Transverse colon (tissue), 4 donors: ENCODE results near the gene MAGI2. TPM values are rescaled to one million over a fixed set of nuclear protein-coding genes. Genes with fewer than 3 reads are reported as not detected.

Experiments
- DNase-seq: peaks from one replicate; pipeline ENCODE4 v3.0.0-alpha.2; 2019
- H3K27ac ChIP-seq, 4 donors: fragments of 200-600 bp; sonication (generic); 2 replicates each; pipeline ENCODE4 v1.5.1; 2016 to 2018; ENCODE audit warnings: inconsistent platforms in 4 of 4
- H3K27me3 ChIP-seq: fragments of 200-600 bp; sonication (generic); 2 replicates; pipeline ENCODE4 v1.5.1; 2017; ENCODE audit warnings: inconsistent platforms
- H3K36me3 ChIP-seq, 4 donors: fragments of 200-600 bp; sonication (generic); 2 replicates each; pipeline ENCODE4 v1.5.1; 2017 to 2019; ENCODE audit warnings: inconsistent platforms in 4 of 4
- H3K4me1 ChIP-seq, 4 donors: fragments of 200-600 bp; sonication (generic); 2 replicates each; pipeline ENCODE4 v1.5.1; 2017 to 2020; ENCODE audit warnings: inconsistent platforms in 4 of 4
- H3K4me3 ChIP-seq, 4 donors: fragments of 200-600 bp; sonication (generic); 1 replicate in 1 of 4; 2 replicates in 3 of 4; pipeline versions ENCODE4 v1.5.1 to v1.6.1; 2017 to 2019; ENCODE audit warnings: inconsistent platforms in 4 of 4
- H3K9me3 ChIP-seq, 2 donors: fragments of 200-600 bp; sonication (generic); 2 replicates each; pipeline ENCODE4 v1.5.1; 2017 to 2019; ENCODE audit warnings: inconsistent platforms in 2 of 2
- CTCF ChIP-seq, 5 experiments: fragments of 200-600 bp in 3 of 5; fragments of 450-650 bp in 2 of 5; sonication (generic) in 3 of 5; IDR thresholded peaks; 1 replicate in 2 of 5; 2 replicates in 3 of 5; pipeline ENCODE4 v1.5.1; 2016 to 2017; ENCODE audit warnings: antibody characterized with exemption in 5 of 5, inconsistent platforms in 3 of 5, mild to moderate bottlenecking in 2 of 5, moderate library complexity in 1 of 5
- EP300 ChIP-seq: sonication (generic); formaldehyde crosslinking; IDR thresholded peaks from one replicate; pipeline ENCODE4 v1.6.1; 2017; ENCODE audit warnings: antibody characterized with exemption, low read depth
- POLR2A ChIP-seq: fragments of 450-650 bp; IDR thresholded peaks from one replicate; pipeline ENCODE4 v1.6.1; 2016; ENCODE audit warnings: antibody characterized with exemption, mild to moderate bottlenecking, moderate library complexity
- POLR2AphosphoS5 ChIP-seq, 3 donors: sonication (generic); formaldehyde crosslinking; IDR thresholded peaks; one replicate each; pipeline ENCODE4 v1.6.1; 2016; ENCODE audit warnings: antibody characterized with exemption in 3 of 3
- WGBS, 2 donors: methylation state at CpG; one replicate each; pipeline ENCODE4 v1.1.5; 2018; ENCODE audit warnings: low coverage in 1 of 2; 5-methylcytosine and 5-hydroxymethylcytosine counted together
- in situ Hi-C, 4 donors: fragments of 200-750 bp; cut with MboI; loops; one replicate each; pipeline versions ENCODE4 v1.15.0 to v1.15.1; 2017; ENCODE audit warnings: low sequenced_read_pairs in 3 of 4, low pct_ligation_motif_present in 1 of 4, low pct_unique_long_range_greater_than_20kb in 1 of 4
- intact Hi-C: fragments of 100-400 bp; cut with DNase I; formaldehyde crosslinking; loops from one replicate; pipeline ENCODE4 v1.15.1; 2023; ENCODE audit warnings: low total_unique reads
- total RNA-seq, 4 donors: library from RNA; depleted of rRNA; stranded (reverse); fragments of >200 nt; gene quantifications; one replicate each; pipeline ENCODE4 v1.1.0, GENCODE V29; 2016

Gene MAGI2
- total RNA-seq, 4 donors from 2014 or later, result 1.6 to 9.7 (median 4.1) TPM

GRCh38 chr7:79407351-79407750 is 46.1 kb downstream of the MAGI2 start:
- intact Hi-C loops (no loop called here), in situ Hi-C loops (no loop called here)
- Histone ChIP-seq H3K4me3 (no peak overlapping the region), H3K9me3 (no peaks in the 10 kb centered on the region), H3K27me3 (no peaks in the 10 kb centered on the region), H3K4me1 (peaks cover 0 to 7% (median 4%) of the 10 kb centered on the region in 4 donors), H3K36me3 (no peaks in the 10 kb centered on the region), H3K27ac (no peak overlapping the region)
- no peak for DNase-seq
- TF ChIP-seq EP300, result no peak
- TF ChIP-seq POLR2AphosphoS5 (IDR thresholded peaks at IDR 0.05), result no peak
- TF ChIP-seq CTCF (IDR thresholded peaks at IDR 0.05), result no peak
- no peak for TF ChIP-seq POLR2A
- 84 to 92% methylated on average over 2 of the region's 2 CpGs for WGBS, 2 donors

- in situ Hi-C loops, result no loop called here
- WGBS, 2 donors, result 45 to 71% methylated on average over 2 of the region's 2 CpGs
- H3K9me3 ChIP-seq, result no peaks in the 10 kb centered on the region
- TF ChIP-seq POLR2AphosphoS5 (IDR thresholded peaks at IDR 0.05) (no peak), CTCF (IDR thresholded peaks at IDR 0.05) (no peak), POLR2A (no peak), EP300 (no peak)
- H3K27ac ChIP-seq, result no peak overlapping the region
- intact Hi-C loops, result no loop called here
- no peak for DNase-seq
- no peak overlapping the region for H3K4me3 ChIP-seq
- H3K27me3 ChIP-seq, result no peaks in the 10 kb centered on the region
- H3K4me1 ChIP-seq, result peaks cover 0 to 7% (median 4%) of the 10 kb centered on the region in 4 donors
- no peaks in the 10 kb centered on the region for H3K36me3 ChIP-seq
These were observed 47.1 kb downstream of the MAGI2 start for GRCh38 chr7:79406371-79406770.

GRCh38 chr7:79405368-79405767 is 48.1 kb downstream of the MAGI2 start:
- H3K4me1 ChIP-seq, result peaks cover 0 to 7% (median 4%) of the 10 kb centered on the region in 4 donors
- H3K4me3 ChIP-seq, result no peak overlapping the region
- H3K27me3 ChIP-seq, result no peaks in the 10 kb centered on the region
- no peak for DNase-seq
- TF ChIP-seq CTCF (IDR thresholded peaks at IDR 0.05) (no peak), EP300 (no peak), POLR2A (no peak), POLR2AphosphoS5 (IDR thresholded peaks at IDR 0.05) (no peak)
- in situ Hi-C loops (no loop called here), intact Hi-C loops (no loop called here)
- H3K27ac ChIP-seq, result no peak overlapping the region
- no peaks in the 10 kb centered on the region for H3K36me3 ChIP-seq
- no peaks in the 10 kb centered on the region for H3K9me3 ChIP-seq

- no peaks in the 10 kb centered on the region for H3K36me3 ChIP-seq
- H3K9me3 ChIP-seq, result no peaks in the 10 kb centered on the region
- no peak for DNase-seq
- peak overlapping the region in 1 of 4 donors; percentile 17 for H3K27ac ChIP-seq
- H3K4me1 ChIP-seq, result peaks cover 0 to 7% (median 4%) of the 10 kb centered on the region in 4 donors
- in situ Hi-C loops (no loop called here), intact Hi-C loops (no loop called here)
- WGBS, 2 donors, result 56 to 63% methylated on average over 3 of the region's 3 CpGs
- TF ChIP-seq POLR2A (no peak), CTCF (IDR thresholded peaks at IDR 0.05) (no peak), EP300 (no peak), POLR2AphosphoS5 (IDR thresholded peaks at IDR 0.05) (no peak)
- no peaks in the 10 kb centered on the region for H3K27me3 ChIP-seq
- H3K4me3 ChIP-seq, result no peak overlapping the region
These were observed 49.6 kb downstream of the MAGI2 start for GRCh38 chr7:79403879-79404278.
